ENCODE results near the gene CRK. TPM values are rescaled to one million over a fixed set of nuclear protein-coding genes. Genes with fewer than 3 reads are reported as not detected.
"Not testable (repeated sequence)": the region's sequence is repeated elsewhere in the genome, so short reads cannot be mapped to it uniquely, and the experiment has no call there.

The CRK gene
- total and polyA plus RNA-seq, 11 donors: 17.0 to 49.0 (median 42.2) TPM

DNA sequence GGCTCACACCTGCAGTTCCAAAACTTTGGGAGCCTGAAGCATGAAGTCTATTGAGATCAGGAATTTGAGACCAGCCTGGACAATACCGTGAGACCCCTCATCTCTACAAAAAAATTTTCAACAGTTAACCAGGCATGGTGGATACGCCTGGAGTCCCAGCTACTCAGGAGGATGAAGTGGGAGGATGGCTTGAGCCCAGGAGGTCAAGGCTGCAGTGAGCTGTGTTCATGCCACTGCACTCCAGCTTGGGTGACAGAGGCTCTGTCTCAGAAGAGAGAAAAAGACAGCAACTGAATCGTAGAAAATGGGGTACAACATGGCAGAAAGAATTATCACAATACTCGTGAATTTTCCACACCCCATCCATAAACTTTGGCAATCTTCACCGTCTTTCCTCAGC is 3.2 kb downstream of the CRK start:
- 46 to 53% (median 46%) methylated on average over 5 of the region's 5 CpGs for WGBS, 4 donors

DNA sequence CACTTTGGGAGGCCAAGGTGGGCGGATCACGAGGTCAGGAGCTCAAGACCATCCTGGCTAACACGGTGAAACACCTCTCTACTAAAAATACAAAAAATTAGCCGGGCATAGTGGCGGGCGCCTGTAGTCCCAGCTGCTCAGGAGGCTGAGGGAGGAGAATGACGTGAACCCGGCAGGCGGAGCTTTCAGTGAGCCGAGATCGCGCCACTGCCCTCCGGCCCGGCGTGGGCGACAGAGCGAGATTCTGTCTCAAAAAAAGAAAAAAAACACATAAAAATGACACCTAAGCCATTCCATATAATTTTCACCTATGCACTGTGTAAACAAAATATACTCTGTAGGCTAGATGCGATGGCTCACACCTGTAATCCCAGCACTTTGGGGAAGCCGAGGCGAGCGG is 5.8 kb downstream of the CRK start:
- not testable (repeated sequence) for H3K9me3 ChIP-seq, ATAC-seq, DNase-seq, H3K27me3 ChIP-seq, H3K27ac ChIP-seq, H3K4me3 ChIP-seq
- H3K4me1 ChIP-seq: peaks cover 6 to 91% (median 68%) of the 10 kb centered on the region in 12 donors
- intact Hi-C loops (cut with DNase I): loop anchor here in 7 of 10 donors (5.0 to 10.0 kb wide), 5 partner anchors 55 to 85 kb away; partner anchors contain the start of gene INPP5K (in 3 of the 7)
- 93 to 97% (median 95%) methylated on average over 21 of the region's 21 CpGs for WGBS, 4 donors
- peaks cover 0 to 41% (median 8%) of the 10 kb centered on the region in 9 donors for H3K36me3 ChIP-seq

More for the DNA sequence above, 3.2 kb downstream of the CRK start:
- ATAC-seq: no peak
- peaks cover 0 to 30% (median 8%) of the 10 kb centered on the region in 9 donors for H3K36me3 ChIP-seq
- H3K4me3 ChIP-seq: no peak overlapping the region
- intact Hi-C loops (cut with DNase I): loop anchor here in 7 of 10 donors (5.0 to 10.0 kb wide), 5 partner anchors 58 to 88 kb away; partner anchors contain the start of gene INPP5K (in 3 of the 7)
- TF ChIP-seq, protein P1, sequence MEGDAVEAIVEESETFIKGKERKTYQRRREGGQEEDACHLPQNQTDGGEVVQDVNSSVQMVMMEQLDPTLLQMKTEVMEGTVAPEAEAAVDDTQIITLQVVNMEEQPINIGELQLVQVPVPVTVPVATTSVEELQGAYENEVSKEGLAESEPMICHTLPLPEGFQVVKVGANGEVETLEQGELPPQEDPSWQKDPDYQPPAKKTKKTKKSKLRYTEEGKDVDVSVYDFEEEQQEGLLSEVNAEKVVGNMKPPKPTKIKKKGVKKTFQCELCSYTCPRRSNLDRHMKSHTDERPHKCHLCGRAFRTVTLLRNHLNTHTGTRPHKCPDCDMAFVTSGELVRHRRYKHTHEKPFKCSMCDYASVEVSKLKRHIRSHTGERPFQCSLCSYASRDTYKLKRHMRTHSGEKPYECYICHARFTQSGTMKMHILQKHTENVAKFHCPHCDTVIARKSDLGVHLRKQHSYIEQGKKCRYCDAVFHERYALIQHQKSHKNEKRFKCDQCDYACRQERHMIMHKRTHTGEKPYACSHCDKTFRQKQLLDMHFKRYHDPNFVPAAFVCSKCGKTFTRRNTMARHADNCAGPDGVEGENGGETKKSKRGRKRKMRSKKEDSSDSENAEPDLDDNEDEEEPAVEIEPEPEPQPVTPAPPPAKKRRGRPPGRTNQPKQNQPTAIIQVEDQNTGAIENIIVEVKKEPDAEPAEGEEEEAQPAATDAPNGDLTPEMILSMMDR (IDR thresholded peaks at IDR 0.05): no peak
- no peak for TF ChIP-seq POLR2A (IDR thresholded peaks at IDR 0.05)
- H3K4me1 ChIP-seq: peaks cover 6 to 74% (median 54%) of the 10 kb centered on the region in 12 donors
- DNase-seq: no peak
- H3K27ac ChIP-seq: peak overlapping the region in 1 of 12 donors; percentile 9
- H3K9me3 ChIP-seq: no peaks in the 10 kb centered on the region
- H3K27me3 ChIP-seq: no peaks in the 10 kb centered on the region

DNA sequence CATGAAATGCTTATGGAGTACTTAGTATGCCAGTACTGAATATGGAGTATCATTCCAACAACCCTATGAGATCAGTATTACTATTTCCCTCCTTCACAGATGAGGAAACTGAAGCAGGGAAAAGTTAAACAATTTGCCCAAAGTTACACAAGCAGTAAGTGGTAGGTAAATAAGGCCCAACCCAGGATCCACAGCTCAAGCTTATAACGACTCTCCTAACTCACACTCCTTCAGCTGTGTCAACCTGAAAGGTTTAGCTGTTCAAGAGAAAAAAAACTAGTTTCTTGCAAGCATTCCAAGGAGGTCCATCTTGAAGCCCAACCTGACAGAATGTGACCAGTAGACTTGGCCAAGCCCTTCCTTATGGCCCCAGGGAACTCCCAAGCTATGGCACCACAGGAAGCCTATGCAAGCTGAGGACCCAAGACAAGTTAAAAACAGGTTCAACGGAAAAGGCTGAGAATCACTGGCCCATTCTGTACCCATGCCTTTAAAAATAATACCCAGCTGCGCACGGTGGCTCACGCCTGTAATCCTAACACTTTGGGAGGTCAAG is 6.5 kb downstream of the CRK start:
- peaks cover 1 to 86% (median 65%) of the 10 kb centered on the region in 12 donors for H3K4me1 ChIP-seq
- H3K27me3 ChIP-seq: no peaks in the 10 kb centered on the region
- 79 to 87% (median 83%) methylated on average over 5 of the region's 5 CpGs for WGBS, 4 donors
- no peak overlapping the region for H3K4me3 ChIP-seq
- no peak for DNase-seq
- peaks cover 0 to 44% (median 8%) of the 10 kb centered on the region in 9 donors for H3K36me3 ChIP-seq
- H3K27ac ChIP-seq: no peak overlapping the region
- intact Hi-C loops (cut with DNase I): loop anchor here in 3 of 10 donors (5.0 kb wide), 2 partner anchors 47 to 77 kb away; partner anchors contain the start of gene YWHAE (in 2 of the 3)
- H3K9me3 ChIP-seq: no peaks in the 10 kb centered on the region
- ATAC-seq: no peak
- TF ChIP-seq POLR2A (IDR thresholded peaks at IDR 0.05): no peak
- TF ChIP-seq, protein P1 (IDR thresholded peaks at IDR 0.05): no peak

DNA sequence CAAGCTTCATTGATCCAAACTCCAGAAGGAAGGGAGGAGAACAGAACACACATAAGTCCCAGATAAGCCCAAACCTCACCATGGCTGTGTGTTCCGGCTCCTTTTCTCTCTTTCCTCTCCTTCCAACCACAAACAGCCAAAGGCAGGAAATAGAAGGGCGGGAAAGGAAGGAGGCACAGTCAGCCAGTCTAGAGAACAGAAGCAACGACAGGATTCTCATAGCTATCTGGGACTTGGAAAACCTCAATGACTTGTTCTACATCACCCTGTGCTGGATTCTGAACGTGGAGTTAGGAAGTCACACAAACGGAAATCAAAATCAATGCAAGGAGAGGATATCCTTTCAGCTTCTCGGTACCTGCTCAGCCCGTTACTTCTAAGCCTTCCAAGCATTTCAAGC is 9.0 kb downstream of the CRK start:
- TF ChIP-seq, protein P1 (IDR thresholded peaks at IDR 0.05): no peak
- no peak for TF ChIP-seq POLR2A (IDR thresholded peaks at IDR 0.05)
- ATAC-seq: peak in 3 of 4 donors; percentile 32 to 73 (median 48)
- peak overlapping the region; percentile 27 to 89 (median 64) for H3K27ac ChIP-seq
- no peaks in the 10 kb centered on the region for H3K27me3 ChIP-seq
- peaks cover 0 to 62% (median 42%) of the 10 kb centered on the region in 12 donors for H3K4me1 ChIP-seq
- no peaks in the 10 kb centered on the region for H3K9me3 ChIP-seq
- peaks cover 0 to 34% (median 0%) of the 10 kb centered on the region in 9 donors for H3K36me3 ChIP-seq
- intact Hi-C loops (cut with DNase I): loop anchor here in 3 of 10 donors (5.0 kb wide), 2 partner anchors 45 to 75 kb away; partner anchors contain the start of gene YWHAE (in 2 of the 3)
- 35 to 54% (median 46%) methylated on average over 7 of the region's 7 CpGs for WGBS, 4 donors
- H3K4me3 ChIP-seq: peak overlapping the region in 8 of 12 donors; percentile 2 to 27 (median 8)
- DNase-seq: no peak
